ENCODE results near the gene NGRN.

The NGRN gene, protein sequence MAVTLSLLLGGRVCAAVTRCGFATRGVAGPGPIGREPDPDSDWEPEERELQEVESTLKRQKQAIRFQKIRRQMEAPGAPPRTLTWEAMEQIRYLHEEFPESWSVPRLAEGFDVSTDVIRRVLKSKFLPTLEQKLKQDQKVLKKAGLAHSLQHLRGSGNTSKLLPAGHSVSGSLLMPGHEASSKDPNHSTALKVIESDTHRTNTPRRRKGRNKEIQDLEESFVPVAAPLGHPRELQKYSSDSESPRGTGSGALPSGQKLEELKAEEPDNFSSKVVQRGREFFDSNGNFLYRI

DNA sequence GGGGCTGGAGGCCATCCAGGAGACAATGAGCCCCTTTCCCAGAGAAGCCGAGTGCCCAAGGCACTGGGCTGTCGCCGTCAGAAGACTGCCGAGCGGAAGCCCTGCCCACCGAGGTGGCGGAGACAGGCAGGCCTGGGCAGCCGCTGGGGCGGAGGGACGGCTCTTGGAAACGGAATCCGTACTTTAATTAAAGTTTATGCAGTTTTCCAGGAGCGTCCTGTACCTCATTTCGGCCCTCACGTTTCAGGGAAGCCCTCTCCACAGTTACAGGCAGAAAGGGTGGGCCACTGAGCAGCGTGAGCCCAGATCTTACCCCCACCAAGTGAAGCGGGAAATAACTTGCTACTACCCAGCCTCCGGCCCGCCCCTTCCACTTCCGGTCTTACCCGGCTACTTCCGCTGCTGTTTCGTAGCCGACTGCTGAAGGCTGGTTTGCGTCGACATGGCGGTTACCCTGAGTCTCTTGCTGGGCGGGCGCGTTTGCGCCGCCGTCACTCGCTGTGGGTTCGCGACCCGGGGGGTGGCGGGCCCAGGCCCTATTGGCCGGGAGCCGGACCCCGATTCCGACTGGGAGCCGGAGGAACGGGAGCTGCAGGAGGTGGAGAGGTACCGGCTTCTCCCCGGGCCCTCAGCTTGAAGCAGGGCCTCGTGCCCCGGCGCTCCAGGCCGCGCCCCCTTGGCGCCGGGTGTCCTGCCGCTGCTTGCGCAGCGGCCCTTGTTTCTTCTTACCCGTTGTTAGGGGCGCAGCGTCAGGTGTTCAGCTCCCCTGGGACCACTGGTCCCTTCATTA, at the start of gene NGRN:
Gene NGRN (plus strand): TSS at position 402 of the 790 bp plus-strand sequence. CDS start 41 bp downstream, at position 443.
- peak; percentile 91 for DNase-seq

DNA sequence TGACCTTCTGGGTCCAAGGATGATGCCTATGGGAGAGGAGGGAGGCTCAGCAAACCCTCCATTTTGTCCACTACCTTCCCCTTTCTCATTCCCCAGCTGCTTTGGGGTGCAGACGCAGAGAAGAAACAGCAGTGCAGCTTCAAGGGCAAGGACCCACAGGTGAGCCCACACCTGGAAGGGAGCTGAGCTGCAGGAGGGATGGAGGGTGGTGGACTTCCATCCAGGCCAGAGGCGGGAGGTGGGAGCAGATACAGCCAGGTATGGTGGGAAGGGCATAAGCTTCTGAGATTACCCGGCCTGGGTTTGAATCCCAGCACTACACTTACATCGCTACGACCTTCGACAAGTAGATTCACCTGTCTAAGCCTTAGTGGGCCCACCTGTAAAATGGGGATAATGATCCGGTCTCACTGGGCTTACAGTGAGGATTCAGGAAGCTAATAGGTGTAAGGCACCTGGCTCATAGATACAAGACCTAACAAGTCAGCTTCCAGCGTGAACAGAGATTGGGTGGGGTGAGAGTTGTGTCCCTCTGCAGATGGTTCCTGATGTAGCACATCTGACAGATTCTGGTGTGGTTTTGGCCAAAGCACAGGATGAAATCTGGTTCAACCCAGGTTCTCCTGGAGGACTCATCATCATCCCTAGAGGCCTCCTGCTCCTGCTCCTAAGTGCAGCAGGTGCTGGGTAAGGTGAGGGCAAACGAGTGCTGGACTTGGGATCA, 47.6 kb upstream of the NGRN start:
- DNase-seq, result no peak

DNA sequence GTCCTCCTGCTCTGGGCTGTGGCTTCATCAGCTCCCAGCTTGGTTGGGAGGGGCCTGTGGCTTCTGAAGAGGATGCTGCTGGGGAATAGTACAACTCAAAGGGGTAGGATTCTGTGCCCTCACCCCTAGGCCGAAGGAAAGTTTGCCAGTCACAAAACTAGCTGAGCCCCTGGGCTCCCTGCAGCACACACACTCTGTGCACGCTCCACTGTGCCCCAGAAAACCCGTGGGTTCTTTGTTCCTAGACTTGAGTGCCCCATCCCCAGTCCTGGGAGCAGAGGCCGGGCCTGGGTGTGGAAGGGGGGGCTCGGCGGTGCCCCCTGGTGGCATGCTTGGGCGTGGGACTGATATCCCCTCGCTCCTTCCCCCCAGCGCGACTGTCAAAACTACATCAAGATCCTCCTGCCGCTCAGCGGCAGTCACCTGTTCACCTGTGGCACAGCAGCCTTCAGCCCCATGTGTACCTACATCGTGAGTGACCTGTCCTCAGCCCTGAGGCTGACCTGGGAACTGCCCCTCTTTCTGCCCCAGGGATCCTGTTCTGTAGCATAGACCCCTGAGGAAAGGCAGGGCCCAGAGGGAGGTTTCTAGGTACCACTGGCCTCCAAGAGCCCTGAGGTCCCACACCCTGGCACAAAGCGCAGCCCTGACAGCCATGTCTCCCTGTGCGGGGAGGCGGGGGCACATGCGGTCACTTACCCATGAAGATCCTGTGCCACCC, 45.9 kb upstream of the NGRN start:
- DNase-seq, result peak; percentile 57

DNA sequence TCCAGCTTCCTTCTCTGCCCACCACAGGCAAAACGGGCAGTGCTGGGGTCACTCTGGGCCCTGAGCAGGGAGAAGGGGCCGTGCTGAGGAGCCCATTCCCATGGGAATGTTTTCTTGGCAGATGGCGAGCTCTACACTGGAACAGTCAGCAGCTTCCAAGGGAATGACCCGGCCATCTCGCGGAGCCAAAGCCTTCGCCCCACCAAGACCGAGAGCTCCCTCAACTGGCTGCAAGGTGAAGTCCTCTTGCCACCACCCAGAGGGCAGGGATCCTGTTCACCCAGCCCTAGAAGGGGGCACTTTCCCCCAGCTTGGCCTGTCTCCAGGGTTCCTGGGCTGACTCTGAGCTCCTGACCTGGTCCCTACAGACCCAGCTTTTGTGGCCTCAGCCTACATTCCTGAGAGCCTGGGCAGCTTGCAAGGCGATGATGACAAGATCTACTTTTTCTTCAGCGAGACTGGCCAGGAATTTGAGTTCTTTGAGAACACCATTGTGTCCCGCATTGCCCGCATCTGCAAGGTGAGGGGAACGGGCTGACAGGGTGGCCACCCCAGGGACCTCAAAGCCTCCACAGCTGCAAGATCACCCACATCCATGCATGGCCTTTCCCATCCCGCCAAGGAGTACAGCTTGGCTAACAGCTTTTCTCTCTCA, 44.1 kb upstream of the NGRN start:
- DNase-seq, result no peak

DNA sequence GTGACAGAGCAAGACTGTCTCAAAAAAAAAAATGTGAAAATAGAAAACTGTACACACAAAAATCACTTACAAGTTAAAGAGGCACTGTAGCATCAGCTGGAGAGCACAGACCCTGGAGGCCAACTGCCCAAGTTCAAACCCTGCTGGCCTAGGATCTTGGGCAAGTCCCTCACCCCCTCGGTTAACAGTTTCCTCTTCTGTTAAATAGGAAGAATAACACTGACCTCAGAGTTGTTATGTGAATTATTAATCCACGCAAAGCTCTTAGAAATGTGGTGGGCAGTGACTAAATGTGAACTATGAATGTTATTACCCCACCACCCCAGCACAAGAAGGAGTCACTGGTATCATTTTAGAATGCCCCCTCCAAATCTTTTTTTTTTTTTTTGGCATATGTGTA, 42.9 kb upstream of the NGRN start:
- no peak for DNase-seq

DNA sequence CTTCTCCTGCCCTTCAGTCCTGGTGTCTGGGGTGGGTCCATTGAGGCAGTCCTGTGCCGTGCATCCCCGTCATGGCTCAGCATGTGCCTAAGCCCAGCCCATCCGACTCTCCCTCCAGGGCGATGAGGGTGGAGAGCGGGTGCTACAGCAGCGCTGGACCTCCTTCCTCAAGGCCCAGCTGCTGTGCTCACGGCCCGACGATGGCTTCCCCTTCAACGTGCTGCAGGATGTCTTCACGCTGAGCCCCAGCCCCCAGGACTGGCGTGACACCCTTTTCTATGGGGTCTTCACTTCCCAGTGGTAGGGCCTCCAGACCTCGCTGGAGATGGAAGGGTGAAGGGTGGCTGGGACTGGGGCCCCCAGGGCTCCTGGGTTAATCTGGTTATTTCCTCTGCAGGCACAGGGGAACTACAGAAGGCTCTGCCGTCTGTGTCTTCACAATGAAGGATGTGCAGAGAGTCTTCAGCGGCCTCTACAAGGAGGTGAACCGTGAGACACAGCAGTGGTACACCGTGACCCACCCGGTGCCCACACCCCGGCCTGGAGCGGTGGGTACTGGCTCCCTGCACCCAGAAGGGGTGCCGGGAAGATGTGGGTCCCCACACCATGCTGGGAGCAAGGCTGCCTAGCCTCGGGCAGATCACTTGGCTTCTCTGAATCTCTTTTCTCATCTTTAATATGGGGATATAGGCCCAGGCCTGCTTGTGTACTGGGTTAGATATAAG, 41.9 kb upstream of the NGRN start:
- DNase-seq, result no peak

DNA sequence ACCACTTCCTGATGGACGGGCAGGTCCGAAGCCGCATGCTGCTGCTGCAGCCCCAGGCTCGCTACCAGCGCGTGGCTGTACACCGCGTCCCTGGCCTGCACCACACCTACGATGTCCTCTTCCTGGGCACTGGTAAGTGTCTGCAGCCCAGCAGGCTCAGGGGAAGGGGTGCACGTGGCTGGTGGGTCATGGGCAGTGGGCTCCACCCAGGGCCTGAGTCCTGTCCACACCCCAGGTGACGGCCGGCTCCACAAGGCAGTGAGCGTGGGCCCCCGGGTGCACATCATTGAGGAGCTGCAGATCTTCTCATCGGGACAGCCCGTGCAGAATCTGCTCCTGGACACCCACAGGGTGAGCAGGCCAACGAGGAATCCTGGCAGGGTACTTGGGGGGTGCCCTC, 40.4 kb upstream of the NGRN start:
- no peak for DNase-seq

DNA sequence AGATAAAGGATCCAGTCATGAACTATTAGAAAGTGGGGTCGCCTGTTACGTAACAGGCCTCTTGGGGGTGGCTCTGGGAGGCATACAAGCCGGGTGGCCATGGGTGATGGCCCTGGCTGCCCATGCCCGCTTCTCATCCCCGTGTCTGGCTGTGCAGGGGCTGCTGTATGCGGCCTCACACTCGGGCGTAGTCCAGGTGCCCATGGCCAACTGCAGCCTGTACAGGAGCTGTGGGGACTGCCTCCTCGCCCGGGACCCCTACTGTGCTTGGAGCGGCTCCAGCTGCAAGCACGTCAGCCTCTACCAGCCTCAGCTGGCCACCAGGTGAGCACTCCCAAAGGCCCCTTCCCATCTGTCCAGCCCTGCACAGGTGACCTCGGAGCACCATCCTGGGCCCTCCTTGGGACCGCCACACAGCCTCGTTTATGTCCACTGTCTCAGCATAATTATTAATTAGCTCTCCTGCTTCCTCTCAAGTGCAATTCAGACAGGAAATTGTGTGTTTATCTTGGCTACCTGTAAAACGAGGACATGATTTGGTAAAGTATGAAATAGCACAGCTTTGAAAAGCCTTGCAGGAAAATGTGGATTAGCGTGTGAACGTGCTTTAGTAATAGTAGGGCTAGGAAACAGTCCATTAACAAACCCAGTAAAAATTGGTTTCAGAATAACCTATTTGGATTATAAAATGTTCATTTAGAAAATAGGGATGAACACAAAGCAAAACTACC, 39.8 kb upstream of the NGRN start:
- DNase-seq, result no peak

DNA sequence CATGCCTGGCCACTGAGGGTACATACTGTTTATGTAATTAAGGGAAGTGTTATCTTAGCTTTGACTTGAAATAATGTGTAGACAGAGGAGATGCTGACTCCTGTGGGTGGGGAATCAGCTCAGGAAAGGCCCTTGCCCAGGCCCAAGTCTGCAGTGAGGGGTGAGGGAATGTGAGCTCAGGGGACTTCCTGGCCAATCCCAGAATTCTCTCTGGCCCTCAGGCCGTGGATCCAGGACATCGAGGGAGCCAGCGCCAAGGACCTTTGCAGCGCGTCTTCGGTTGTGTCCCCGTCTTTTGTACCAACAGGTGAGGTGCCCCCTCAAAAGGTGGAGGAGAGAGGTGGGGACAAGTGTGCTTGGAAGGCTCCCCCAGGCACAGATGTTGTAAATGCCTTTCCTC, 38.1 kb upstream of the NGRN start:
- no peak for DNase-seq

DNA sequence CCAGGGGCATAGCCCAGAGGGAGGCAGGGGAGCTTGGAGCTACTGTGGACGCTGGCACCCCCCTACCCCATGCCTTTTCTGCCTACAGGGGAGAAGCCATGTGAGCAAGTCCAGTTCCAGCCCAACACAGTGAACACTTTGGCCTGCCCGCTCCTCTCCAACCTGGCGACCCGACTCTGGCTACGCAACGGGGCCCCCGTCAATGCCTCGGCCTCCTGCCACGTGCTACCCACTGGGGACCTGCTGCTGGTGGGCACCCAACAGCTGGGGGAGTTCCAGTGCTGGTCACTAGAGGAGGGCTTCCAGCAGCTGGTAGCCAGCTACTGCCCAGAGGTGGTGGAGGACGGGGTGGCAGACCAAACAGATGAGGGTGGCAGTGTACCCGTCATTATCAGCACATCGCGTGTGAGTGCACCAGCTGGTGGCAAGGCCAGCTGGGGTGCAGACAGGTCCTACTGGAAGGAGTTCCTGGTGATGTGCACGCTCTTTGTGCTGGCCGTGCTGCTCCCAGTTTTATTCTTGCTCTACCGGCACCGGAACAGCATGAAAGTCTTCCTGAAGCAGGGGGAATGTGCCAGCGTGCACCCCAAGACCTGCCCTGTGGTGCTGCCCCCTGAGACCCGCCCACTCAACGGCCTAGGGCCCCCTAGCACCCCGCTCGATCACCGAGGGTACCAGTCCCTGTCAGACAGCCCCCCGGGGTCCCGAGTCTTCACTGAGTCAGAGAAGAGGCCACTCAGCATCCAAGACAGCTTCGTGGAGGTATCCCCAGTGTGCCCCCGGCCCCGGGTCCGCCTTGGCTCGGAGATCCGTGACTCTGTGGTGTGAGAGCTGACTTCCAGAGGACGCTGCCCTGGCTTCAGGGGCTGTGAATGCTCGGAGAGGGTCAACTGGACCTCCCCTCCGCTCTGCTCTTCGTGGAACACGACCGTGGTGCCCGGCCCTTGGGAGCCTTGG, 37.4 kb upstream of the NGRN start:
- DNase-seq, result no peak

DNA sequence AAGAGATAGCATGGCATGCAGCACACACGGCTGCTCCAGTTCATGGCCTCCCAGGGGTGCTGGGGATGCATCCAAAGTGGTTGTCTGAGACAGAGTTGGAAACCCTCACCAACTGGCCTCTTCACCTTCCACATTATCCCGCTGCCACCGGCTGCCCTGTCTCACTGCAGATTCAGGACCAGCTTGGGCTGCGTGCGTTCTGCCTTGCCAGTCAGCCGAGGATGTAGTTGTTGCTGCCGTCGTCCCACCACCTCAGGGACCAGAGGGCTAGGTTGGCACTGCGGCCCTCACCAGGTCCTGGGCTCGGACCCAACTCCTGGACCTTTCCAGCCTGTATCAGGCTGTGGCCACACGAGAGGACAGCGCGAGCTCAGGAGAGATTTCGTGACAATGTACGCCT, 36.5 kb upstream of the NGRN start:
- DNase-seq, result no peak

DNA sequence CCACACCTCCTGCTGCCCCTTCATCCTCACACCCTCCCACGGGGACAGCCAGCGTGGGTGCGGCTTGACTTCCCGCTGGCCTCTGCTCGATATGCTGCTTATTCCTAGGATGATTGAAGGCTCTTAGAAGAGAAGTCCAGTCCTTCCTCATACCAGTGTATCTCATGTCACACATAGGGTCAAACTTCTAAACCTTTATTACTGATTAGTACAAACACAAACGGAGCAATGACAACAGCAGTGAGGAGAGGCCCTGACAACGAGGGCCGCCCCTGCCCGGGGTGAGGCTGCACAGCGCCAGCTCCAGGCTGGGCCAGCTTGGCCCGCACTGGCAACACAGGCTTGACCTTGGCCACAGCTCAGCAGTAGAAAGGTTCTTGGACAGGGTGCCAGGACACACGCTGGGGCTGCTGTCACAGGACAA, 35.4 kb upstream of the NGRN start:
- no peak for DNase-seq

DNA sequence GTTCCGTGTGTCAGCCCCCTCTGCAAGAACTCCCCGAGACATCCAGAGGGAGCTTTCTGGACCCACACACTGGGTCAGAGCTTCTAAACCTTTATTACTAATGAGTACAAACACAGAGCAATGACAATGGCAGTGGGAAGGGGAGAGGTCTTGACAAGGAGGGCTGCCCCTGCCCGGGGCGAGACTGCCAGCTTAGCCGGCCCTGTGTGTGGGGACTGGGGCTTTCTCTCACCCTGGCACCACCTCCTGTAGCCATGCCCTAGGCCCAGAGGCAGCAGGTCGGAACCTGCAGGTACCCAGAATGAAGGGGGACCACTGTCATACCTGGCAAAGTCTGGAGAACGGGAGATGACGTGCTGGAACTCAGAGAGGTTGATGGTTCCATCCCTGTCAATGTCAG, 34.9 kb upstream of the NGRN start:
- DNase-seq, result no peak

DNA sequence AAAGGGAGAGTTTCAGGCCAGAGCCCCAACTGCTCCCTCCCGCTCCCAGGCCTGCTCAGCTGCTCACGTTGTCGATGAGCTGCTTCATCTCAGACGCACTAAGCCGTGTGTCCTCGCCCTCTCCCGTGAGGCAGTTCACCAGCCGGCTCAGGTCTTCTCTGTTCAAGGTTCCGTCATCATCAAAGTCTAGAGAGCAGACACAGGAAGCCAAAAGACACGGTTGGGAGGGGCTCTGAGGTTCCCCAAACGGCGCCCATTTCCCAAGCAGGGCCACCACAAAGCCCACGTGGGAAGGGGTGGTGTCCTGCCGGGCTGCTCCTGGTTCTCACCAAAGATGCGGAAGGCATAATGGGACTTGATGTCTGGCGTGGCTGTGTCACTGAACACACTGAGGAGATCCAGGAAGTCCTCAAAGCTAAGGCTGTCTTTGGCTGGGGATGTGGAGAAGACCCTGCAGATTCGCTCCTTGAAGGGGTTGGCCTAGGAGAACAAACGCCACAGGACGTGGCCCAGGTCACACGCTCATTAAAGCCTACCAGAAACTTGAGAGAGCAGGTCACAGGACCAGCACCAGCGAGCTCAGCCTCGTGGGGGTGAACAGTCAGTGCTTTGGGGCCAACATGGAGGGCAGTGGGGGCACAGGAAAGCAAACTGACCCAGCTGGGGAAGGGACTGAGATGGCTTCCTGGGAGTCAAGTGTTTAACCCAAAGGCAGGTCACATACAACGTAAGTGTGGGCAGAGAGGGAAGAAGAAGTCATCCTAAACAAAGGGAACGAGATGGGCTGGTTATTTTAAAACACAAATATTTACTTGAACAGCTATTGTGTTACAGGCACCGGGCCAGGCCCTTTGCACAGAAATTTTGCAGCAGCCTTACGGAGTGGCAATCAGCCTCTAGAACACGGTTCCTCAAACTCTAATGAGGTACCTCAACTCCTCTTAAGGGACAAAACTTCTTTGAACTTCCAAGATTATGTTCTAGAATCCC, 34.1 kb upstream of the NGRN start:
- peak; percentile 86 for DNase-seq

DNA sequence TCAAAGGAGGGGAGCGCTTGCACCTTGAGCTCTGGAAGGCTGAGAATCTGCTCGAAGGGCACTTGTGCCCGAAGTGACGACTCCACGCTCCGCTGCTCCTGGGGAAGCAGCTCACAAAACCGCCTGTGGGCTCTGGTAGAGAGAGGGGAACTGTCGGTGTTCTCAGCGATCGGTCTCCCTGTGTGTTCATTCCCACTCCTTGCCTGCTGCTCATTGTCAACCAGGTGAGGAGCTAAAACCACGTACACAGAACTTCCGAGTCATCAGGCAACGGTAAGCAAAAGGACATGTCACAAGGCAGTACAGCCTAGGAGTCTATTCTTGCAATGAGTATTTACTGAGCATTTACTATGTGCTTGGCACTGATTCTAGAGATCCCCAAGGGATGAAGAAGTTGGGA, 33.3 kb upstream of the NGRN start:
- DNase-seq, result no peak

DNA sequence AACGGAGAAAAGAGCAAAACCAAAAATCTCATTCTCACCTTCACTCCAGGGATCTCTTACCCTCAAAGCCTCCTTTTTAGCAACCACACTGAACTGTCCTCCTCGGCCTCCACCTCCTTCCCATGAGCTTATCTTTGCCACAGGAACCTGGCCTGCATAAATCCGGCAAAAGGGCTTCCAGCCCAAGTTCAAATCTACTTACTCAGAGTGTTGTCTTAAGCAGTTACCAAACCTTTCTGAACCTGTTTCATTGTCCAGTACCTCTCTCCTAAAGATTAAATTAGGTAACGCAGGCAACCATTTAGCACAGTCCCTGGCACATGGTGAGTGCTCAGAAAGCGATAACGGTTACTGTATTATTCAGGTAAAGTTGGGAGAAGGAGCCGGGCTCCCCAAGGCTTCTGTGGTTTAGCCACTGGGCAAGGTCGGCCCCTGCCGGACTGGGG, 32.5 kb upstream of the NGRN start:
- no peak for DNase-seq

DNA sequence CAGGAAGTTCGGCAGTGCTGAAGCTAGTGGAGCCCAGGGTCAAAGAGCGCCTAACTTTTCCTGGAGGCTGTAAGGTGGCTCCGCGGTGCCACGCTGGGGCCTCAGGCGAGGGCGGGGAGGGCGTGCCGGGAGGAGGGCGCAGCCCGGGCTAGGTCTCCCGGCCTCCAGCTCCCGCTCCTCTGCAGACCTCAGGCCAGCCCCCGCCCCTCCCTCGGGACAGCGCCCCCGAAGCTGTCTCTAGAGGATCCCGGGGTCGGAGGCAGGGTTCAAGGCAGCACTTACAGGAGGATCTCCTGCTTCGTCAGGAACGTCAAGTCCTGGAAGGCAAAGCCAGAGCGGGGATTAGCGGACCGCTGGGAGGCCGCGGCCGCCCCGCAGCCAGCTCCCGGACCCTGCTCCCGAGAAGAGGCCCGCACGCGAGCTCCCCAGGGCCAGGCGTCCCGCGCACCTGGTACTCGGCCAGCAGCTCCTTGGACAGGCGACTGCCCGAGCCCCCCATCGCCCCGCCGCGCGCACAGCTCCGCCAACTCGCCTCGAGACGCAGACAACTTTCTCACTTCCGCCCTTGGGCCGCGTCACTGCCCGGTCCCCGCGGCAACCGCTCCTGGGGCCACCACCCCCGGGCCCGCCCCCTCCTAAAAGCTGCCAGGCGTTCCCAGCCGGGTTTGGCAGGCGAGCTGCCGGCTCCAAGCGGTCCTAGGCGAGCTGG, 31.9 kb upstream of the NGRN start, which contains the start of gene CIB1:
Gene CIB1 (minus strand): TSS at position 555 of the 709 bp plus-strand sequence. CDS start 56 bp downstream, at position 499.
- DNase-seq, result peak; percentile 97
